IPS-20b (cell line): Measurements from ENCODE around the gene UBE2R2.
"Not testable (repeated sequence)": the region's sequence is repeated elsewhere in the genome, so short reads cannot be mapped to it uniquely, and the experiment has no call there.

Experiments used
- H3K27ac ChIP-seq: one replicate; pipeline ENCODE4 v1.5.1; 2013; ENCODE audit warnings: low read length
- H3K27me3 ChIP-seq: 2 replicates; pipeline ENCODE4 v1.6.1; 2013; ENCODE audit warnings: mild to moderate bottlenecking, low read length, inconsistent platforms; ENCODE audit not compliant: insufficient read depth
- H3K36me3 ChIP-seq: 2 replicates; pipeline ENCODE4 v1.6.1; 2013; ENCODE audit warnings: low read depth, mild to moderate bottlenecking, inconsistent platforms, low read length, moderate library complexity; ENCODE audit not compliant: insufficient read depth
- H3K4me1 ChIP-seq: 2 replicates; pipeline ENCODE4 v1.6.1; 2013; ENCODE audit warnings: mild to moderate bottlenecking, control low read depth, inconsistent platforms, low read length, moderate library complexity; ENCODE audit not compliant: insufficient read depth
- H3K4me3 ChIP-seq: 2 replicates; pipeline ENCODE4 v1.5.1; 2013; ENCODE audit warnings: mild to moderate bottlenecking, low read length, inconsistent platforms
- H3K9ac ChIP-seq: 2 replicates; pipeline ENCODE4 v1.6.1; 2013; ENCODE audit warnings: low read depth, mild to moderate bottlenecking, inconsistent platforms, low read length, moderate library complexity
- H3K9me3 ChIP-seq: 2 replicates; pipeline ENCODE4 v1.6.1; 2013; ENCODE audit warnings: mild to moderate bottlenecking, low read depth, low read length, inconsistent platforms; ENCODE audit not compliant: insufficient read depth

UBE2R2 gene

DNA sequence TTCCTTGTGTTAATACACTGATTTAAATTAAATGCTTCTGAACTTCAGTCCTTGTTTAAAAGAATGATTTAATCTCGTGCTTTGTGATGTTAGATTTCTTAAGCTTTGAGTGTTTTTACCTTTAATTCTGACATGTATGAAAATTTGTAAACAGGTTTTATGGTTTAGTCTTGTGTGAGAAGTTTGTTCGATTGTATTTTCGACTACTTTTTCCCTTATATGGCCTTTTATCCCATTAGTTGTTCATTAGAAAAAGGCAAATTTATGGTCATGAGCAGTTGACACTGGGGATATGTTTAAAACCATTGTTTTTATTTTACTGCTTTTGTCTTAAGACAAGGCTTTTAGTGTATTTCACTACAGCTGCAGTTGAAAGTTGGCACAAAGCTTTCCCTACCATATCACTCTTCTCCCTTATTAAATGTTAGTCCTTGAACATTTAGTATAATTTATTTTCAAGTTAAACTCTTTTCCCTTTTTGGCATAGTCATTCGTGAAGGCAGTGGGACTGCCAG is 3.3 kb downstream of the UBE2R2 start:
- Histone ChIP-seq H3K4me3 (peak overlapping the region; percentile 51), H3K9ac (peak overlapping the region; percentile 49; the same call in 1 of the 2 replicates), H3K36me3 (0 out of 2 replicates have a peak, but pooled peaks cover 3% of the 10 kb centered on the region)

DNA sequence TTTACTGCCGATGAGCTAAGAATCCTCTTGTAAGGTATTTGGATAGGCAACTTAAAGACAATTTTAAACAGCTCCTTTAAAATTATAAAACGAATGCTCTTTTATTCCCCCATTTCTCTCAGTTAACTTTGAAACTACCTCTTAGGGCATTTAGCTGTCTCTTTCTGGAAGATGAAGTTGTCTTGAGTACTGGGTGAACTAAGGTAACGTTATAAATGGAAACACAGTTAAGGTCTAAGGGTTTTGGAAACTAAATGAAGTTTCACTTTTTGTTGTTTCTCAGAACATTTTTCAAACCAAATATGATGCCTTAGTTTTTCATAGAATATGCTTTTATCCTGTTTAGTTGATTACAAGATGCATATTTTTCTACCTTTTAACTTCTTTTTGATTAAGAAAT is 6.8 kb downstream of the UBE2R2 start:
- Histone ChIP-seq H3K4me1 (peaks cover 8% of the 10 kb centered on the region; the same call in 1 of the 2 replicates), H3K36me3 (0 out of 2 replicates have a peak, but pooled peaks cover 3% of the 10 kb centered on the region)

More for the DNA sequence above, 3.3 kb downstream of the UBE2R2 start:
- Histone ChIP-seq H3K27ac (no peak overlapping the region), H3K9me3 (no peaks in the 10 kb centered on the region), H3K27me3 (no peaks in the 10 kb centered on the region), H3K4me1 (peaks cover 13% of the 10 kb centered on the region; the same call in 1 of the 2 replicates)

DNA sequence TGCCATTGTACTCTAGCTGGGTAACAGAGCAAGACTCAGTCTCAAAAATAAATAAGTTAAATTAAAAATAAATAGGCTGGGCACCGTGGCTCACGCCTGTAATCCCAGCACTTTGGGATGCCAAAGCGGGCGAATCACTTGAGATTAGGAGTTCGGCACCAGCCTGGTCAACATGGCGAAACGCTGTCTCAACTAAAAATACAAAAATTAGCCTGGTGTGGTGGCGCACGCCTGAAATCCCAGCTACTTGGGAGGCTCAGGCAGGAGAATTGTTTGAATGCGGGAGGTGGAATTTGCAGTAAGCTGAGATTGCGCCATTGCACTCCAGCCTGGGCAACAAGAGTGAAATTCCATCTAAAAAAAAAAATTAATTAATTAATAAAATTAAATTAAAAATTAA is 10.3 kb downstream of the UBE2R2 start:
- H3K9ac ChIP-seq, H3K27ac ChIP-seq, H3K36me3 ChIP-seq, H3K27me3 ChIP-seq, H3K4me3 ChIP-seq, H3K4me1 ChIP-seq, H3K9me3 ChIP-seq: not testable (repeated sequence)

More for the DNA sequence above, 6.8 kb downstream of the UBE2R2 start:
- no peak overlapping the region for H3K4me3 ChIP-seq
- no peak overlapping the region for H3K27ac ChIP-seq
- no peak overlapping the region for H3K9ac ChIP-seq
- no peaks in the 10 kb centered on the region for H3K9me3 ChIP-seq
- no peaks in the 10 kb centered on the region for H3K27me3 ChIP-seq

DNA sequence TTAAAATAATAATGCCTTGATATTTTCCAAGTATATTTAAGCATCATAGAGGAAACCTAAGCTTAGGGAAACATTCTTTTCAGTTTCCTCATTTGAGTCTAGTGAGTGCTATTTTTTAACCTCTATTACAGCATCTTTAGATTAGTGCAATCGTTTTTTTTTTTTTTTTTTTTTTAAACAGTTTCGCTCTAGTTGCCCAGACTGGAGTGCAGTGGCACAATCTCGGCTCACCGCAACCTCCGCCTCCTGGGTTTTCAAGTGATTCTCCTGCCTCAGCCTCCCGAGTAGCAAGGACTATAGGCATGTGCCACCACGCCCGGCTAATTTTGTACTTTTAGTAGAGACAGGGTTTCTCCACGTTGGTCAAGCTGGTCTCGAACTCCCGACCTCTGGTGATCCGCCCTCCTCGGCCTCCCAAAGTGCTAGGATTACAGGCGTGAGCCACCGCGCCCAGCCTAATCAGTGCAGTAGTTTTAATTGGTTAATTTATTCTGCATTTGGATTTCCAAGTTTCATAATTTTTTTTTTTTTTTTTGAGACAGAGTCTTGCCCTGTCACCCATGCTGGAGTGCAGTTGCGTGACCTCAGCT is 12.8 kb downstream of the UBE2R2 start:
- not testable (repeated sequence) for H3K4me1 ChIP-seq, H3K27me3 ChIP-seq, H3K36me3 ChIP-seq, H3K9me3 ChIP-seq, H3K4me3 ChIP-seq, H3K27ac ChIP-seq, H3K9ac ChIP-seq

DNA sequence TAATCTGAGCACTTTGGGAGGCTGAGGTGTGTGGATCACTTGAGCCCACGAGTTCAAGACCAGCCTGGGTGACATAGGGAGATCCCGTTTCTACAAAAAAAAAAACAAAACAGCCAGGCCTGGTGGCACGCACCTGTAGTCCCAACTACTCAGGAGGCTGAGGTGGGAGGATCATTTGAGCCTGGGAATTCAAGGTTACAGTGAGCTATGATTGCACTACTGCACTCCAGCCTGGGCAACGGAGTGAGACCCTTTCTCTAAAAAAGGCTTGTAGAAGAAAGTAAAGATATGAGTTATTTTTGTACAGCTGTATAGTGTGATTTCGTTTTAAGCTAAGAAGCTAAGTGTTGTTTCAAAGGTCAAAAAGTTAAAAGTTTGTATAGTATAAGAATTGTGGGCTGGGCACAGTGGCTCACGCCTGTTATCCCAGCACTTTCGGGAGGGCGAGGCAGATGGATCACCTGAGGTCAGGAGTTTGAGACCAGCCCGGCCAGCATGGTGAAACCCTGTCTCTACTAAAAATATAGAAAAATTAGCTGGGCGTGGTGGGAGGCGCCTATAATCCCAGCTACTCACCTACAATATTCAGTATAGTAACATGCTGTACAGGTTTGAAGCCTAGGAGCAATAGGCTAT is 18.8 kb downstream of the UBE2R2 start:
- H3K9ac ChIP-seq: no peak overlapping the region
- H3K9me3 ChIP-seq: no peaks in the 10 kb centered on the region
- no peaks in the 10 kb centered on the region for H3K4me1 ChIP-seq
- no peaks in the 10 kb centered on the region for H3K36me3 ChIP-seq
- no peak overlapping the region for H3K27ac ChIP-seq
- H3K27me3 ChIP-seq: no peaks in the 10 kb centered on the region
- no peak overlapping the region for H3K4me3 ChIP-seq

DNA sequence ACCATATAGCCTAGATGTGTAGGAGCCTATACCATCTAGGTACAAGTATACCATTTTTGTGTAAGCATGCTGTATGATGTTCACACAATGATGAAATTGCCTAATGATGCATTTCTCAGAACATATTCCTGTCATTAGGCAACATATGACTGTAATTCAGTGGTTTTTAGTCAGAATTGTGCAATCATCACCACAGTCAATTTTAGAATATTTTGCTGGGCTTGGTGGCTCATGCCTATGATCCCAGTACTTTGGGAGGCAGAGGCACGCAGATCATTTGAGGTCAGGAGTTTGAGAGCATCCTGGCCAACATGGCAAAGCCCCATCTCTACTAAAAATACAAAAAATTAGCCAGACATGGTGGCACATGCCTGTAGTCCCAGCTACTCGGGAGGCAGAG is 19.3 kb downstream of the UBE2R2 start:
- not testable (repeated sequence) for H3K36me3 ChIP-seq, H3K27me3 ChIP-seq, H3K9ac ChIP-seq, H3K9me3 ChIP-seq, H3K27ac ChIP-seq, H3K4me1 ChIP-seq, H3K4me3 ChIP-seq

DNA sequence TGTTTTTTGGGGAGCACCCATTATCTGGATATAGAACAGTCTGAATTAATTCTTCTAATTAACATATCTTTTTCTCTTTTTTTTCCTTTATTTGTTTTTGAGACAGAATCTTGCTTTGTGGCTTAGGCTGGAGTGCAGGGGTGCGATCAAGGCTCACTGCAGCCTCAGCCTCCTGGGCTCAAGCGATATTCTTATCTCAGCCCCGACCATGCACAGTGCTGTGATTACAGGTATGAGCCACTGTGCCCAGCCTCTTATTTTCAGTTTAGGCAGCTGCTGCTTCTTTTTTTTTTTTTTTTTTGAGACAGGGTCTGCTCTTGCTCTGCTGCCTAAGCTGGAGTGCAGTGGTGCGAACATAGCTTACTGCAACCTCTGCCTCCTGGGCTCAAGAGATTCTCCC is 20.2 kb downstream of the UBE2R2 start:
- Histone ChIP-seq H3K27me3 (no peaks in the 10 kb centered on the region), H3K27ac (no peak overlapping the region), H3K9ac (no peak overlapping the region), H3K36me3 (no peaks in the 10 kb centered on the region), H3K4me1 (no peaks in the 10 kb centered on the region), H3K9me3 (no peaks in the 10 kb centered on the region), H3K4me3 (no peak overlapping the region)

DNA sequence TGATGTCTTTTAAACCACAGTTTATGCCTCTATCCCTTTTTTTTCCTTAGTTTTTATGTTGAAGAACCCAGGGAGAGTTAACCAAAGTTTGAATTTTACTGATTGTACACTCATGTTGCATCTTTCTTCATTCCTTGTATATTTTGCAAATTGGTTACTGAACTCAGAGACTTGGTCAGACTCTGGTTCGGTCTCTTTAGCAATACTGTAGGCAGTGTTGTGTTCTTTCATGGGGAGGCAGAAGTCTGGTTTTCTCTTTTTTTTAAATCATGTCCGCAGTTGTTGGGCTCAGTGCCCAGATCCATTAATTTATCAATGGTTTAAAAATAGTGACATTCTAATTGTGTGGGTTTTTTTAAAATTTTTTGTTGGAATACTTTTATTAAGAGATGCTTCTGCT is 23.4 kb downstream of the UBE2R2 start:
- Histone ChIP-seq H3K9me3 (no peaks in the 10 kb centered on the region), H3K36me3 (no peaks in the 10 kb centered on the region), H3K27me3 (no peaks in the 10 kb centered on the region), H3K4me1 (no peaks in the 10 kb centered on the region), H3K4me3 (no peak overlapping the region), H3K9ac (no peak overlapping the region), H3K27ac (no peak overlapping the region)

DNA sequence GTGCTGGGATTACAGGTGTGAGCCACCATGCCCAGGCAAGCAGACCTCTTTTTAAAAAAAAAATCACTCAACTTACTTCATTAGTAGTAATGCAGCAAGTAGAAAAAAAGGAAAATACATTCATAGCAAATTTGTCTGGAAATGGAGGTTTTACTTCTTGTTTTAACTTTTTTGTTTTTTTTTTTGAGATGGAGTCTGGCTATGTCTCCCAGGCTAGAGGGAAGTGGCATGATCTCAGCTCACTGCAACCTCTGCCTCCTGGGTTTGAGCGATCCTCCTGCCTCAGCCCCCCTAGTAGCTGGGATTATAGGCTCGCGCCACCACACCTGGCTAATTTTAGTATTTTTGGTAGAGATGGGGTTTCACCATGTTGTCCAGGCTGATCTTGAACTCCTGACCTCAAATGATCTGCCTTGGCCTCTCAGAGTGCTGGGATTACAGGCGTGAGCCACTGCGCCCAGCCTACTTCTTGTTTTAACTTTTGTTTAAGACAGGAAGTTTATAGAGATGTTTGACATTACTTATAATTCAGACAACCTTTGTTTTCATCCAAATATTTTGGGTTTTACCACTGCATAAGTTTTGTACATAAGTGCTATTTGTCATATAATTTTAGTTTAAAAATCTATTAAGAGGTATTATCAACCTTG is 26.5 kb downstream of the UBE2R2 start:
- no peak overlapping the region for H3K9ac ChIP-seq
- H3K9me3 ChIP-seq: no peaks in the 10 kb centered on the region
- no peak overlapping the region for H3K4me3 ChIP-seq
- no peaks in the 10 kb centered on the region for H3K4me1 ChIP-seq
- H3K27me3 ChIP-seq: no peaks in the 10 kb centered on the region
- H3K36me3 ChIP-seq: no peaks in the 10 kb centered on the region
- no peak overlapping the region for H3K27ac ChIP-seq

DNA sequence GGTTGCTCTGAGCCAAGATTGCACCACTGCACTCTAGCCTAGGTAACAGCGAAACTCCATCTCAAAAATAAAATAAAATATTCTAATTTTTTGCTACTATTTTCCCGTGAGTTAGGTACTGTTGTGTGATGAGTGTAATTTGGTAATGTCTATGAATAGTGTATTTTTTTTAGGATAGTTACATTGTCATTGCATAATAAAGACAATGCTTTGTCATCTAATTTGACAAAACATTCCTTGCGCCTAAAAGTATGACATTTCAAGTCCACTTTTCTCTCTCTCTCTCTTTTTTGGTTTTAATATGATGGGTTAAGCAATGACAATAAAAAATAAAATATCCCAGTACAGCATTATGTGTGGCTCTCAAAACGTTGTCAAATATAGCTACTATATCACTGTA is 29.3 kb downstream of the UBE2R2 start:
- Histone ChIP-seq H3K27ac (no peak overlapping the region), H3K27me3 (no peaks in the 10 kb centered on the region), H3K9ac (no peak overlapping the region), H3K9me3 (no peaks in the 10 kb centered on the region), H3K36me3 (no peaks in the 10 kb centered on the region), H3K4me1 (no peaks in the 10 kb centered on the region), H3K4me3 (no peak overlapping the region)

GRCh38 chr9:33847894-33848205 is 30.9 kb downstream of the UBE2R2 start:
- H3K9me3 ChIP-seq, H3K27ac ChIP-seq, H3K27me3 ChIP-seq, H3K4me3 ChIP-seq, H3K4me1 ChIP-seq, H3K36me3 ChIP-seq, H3K9ac ChIP-seq: not testable (repeated sequence)

- Histone ChIP-seq H3K27me3 (no peaks in the 10 kb centered on the region), H3K27ac (no peak overlapping the region), H3K9ac (no peak overlapping the region), H3K9me3 (no peaks in the 10 kb centered on the region), H3K4me1 (no peaks in the 10 kb centered on the region), H3K36me3 (no peaks in the 10 kb centered on the region), H3K4me3 (no peak overlapping the region)
These were observed 33.3 kb downstream of the UBE2R2 start for GRCh38 chr9:33850267-33850629.
